ENCODE measurements around the gene ETHE1. TPM values are rescaled to one million over a fixed set of nuclear protein-coding genes. Genes with fewer than 3 reads are reported as not detected.

The ETHE1 gene
- total and polyA plus RNA-seq, 2 of the 8 experiments (the other 6 are each of a cell fraction or from before 2014, with no cell fraction given), result 19.9 to 96.0 TPM

- no peak for TF ChIP-seq POLR2AphosphoS5 (IDR thresholded peaks at IDR 0.05; ENCODE audit: low read depth, low read length)
Measured at GRCh38 chr19:43457809-43458208, 69.2 kb downstream of the ETHE1 start (continued).

Other genes starting within 250 kb of the ETHE1 start
- 3.4 and 4.2 TPM in 2 replicates for gene CD177, start 173.5 kb downstream of the ETHE1 start, total RNA-seq (2021; fragmentation: NEBNext Ultra II Directional; extraction: Animal tissue kit (Norgen Biotek cat#: 25700))
- gene CD177, start 173.5 kb downstream of the ETHE1 start, polyA plus RNA-seq (2011; rRNA removed), result 10.0 and 10.5 TPM in 2 replicates
- gene TEX101, start 112.3 kb downstream of the ETHE1 start, total RNA-seq (2021; fragmentation: NEBNext Ultra II Directional; extraction: Animal tissue kit (Norgen Biotek cat#: 25700)), result not detected in 2 replicates
- gene TEX101, start 112.3 kb downstream of the ETHE1 start, polyA plus RNA-seq (2011; rRNA removed), result 0.06 and 0.12 TPM in 2 replicates
- 4.0 and 4.1 TPM in 2 replicates for gene LYPD3, start 61.6 kb downstream of the ETHE1 start, total RNA-seq (2021; fragmentation: NEBNext Ultra II Directional; extraction: Animal tissue kit (Norgen Biotek cat#: 25700))
- 16.4 and 18.4 TPM in 2 replicates for gene LYPD3, start 61.6 kb downstream of the ETHE1 start, polyA plus RNA-seq (2011; rRNA removed)
- gene PHLDB3, start 22.5 kb downstream of the ETHE1 start, total RNA-seq (2021; fragmentation: NEBNext Ultra II Directional; extraction: Animal tissue kit (Norgen Biotek cat#: 25700)), result 7.5 and 8.5 TPM in 2 replicates
- gene PHLDB3, start 22.5 kb downstream of the ETHE1 start, polyA plus RNA-seq (2011; rRNA removed), result 4.0 and 6.5 TPM in 2 replicates
- not detected in 2 replicates for gene ZNF575, start 6.0 kb upstream of the ETHE1 start, total RNA-seq (2021; fragmentation: NEBNext Ultra II Directional; extraction: Animal tissue kit (Norgen Biotek cat#: 25700))
- 0.05 and 0.16 TPM in 2 replicates for gene ZNF575, start 6.0 kb upstream of the ETHE1 start, polyA plus RNA-seq (2011; rRNA removed)
- gene XRCC1, start 48.3 kb upstream of the ETHE1 start, total RNA-seq (2021; fragmentation: NEBNext Ultra II Directional; extraction: Animal tissue kit (Norgen Biotek cat#: 25700)), result 42.5 and 48.5 TPM in 2 replicates
- 44.4 and 57.9 TPM in 2 replicates for gene XRCC1, start 48.3 kb upstream of the ETHE1 start, polyA plus RNA-seq (2011; rRNA removed)
- gene PINLYP, start 48.6 kb upstream of the ETHE1 start, total RNA-seq (2021; fragmentation: NEBNext Ultra II Directional; extraction: Animal tissue kit (Norgen Biotek cat#: 25700)), result 7.5 and 9.2 TPM in 2 replicates
- 27.1 and 31.3 TPM in 2 replicates for gene PINLYP, start 48.6 kb upstream of the ETHE1 start, polyA plus RNA-seq (2011; rRNA removed)
- 39.9 and 42.9 TPM in 2 replicates for gene IRGQ, start 68.9 kb upstream of the ETHE1 start, total RNA-seq (2021; fragmentation: NEBNext Ultra II Directional; extraction: Animal tissue kit (Norgen Biotek cat#: 25700))
- 10.5 and 16.0 TPM in 2 replicates for gene IRGQ, start 68.9 kb upstream of the ETHE1 start, polyA plus RNA-seq (2011; rRNA removed)
- 13.6 and 14.7 TPM in 2 replicates for gene ZNF576, start 69.4 kb upstream of the ETHE1 start, total RNA-seq (2021; fragmentation: NEBNext Ultra II Directional; extraction: Animal tissue kit (Norgen Biotek cat#: 25700))
- 32.4 and 35.9 TPM in 2 replicates for gene ZNF576, start 69.4 kb upstream of the ETHE1 start, polyA plus RNA-seq (2011; rRNA removed)
- gene SRRM5, start 84.9 kb upstream of the ETHE1 start, total RNA-seq (2021; fragmentation: NEBNext Ultra II Directional; extraction: Animal tissue kit (Norgen Biotek cat#: 25700)), result 0.11 and 0.25 TPM in 2 replicates
- gene SRRM5, start 84.9 kb upstream of the ETHE1 start, polyA plus RNA-seq (2011; rRNA removed), result 0.06 and 0.16 TPM in 2 replicates
- 16.7 and 19.5 TPM in 2 replicates for gene ZNF428, start 92.4 kb upstream of the ETHE1 start, total RNA-seq (2021; fragmentation: NEBNext Ultra II Directional; extraction: Animal tissue kit (Norgen Biotek cat#: 25700))
- 7.8 and 15.5 TPM in 2 replicates for gene ZNF428, start 92.4 kb upstream of the ETHE1 start, polyA plus RNA-seq (2011; rRNA removed)
- gene CADM4, start 112.6 kb upstream of the ETHE1 start, total RNA-seq (2021; fragmentation: NEBNext Ultra II Directional; extraction: Animal tissue kit (Norgen Biotek cat#: 25700)), result 23.1 and 25.0 TPM in 2 replicates
- 13.5 and 20.7 TPM in 2 replicates for gene CADM4, start 112.6 kb upstream of the ETHE1 start, polyA plus RNA-seq (2011; rRNA removed)
- gene PLAUR, start 143.0 kb upstream of the ETHE1 start, total RNA-seq (2021; fragmentation: NEBNext Ultra II Directional; extraction: Animal tissue kit (Norgen Biotek cat#: 25700)), result 22.9 and 23.0 TPM in 2 replicates
- 23.4 and 29.8 TPM in 2 replicates for gene PLAUR, start 143.0 kb upstream of the ETHE1 start, polyA plus RNA-seq (2011; rRNA removed)
- gene IRGC, start 188.9 kb upstream of the ETHE1 start, total RNA-seq (2021; fragmentation: NEBNext Ultra II Directional; extraction: Animal tissue kit (Norgen Biotek cat#: 25700)), result not detected in 2 replicates
- gene IRGC, start 188.9 kb upstream of the ETHE1 start, polyA plus RNA-seq (2011; rRNA removed), result not detected in 2 replicates
- gene SMG9, start 227.8 kb upstream of the ETHE1 start, total RNA-seq (2021; fragmentation: NEBNext Ultra II Directional; extraction: Animal tissue kit (Norgen Biotek cat#: 25700)), result 28.7 and 34.0 TPM in 2 replicates
- gene SMG9, start 227.8 kb upstream of the ETHE1 start, polyA plus RNA-seq (2011; rRNA removed), result 20.4 and 25.6 TPM in 2 replicates

Data from H1 (cell line).